Neural progenitor cell (in vitro differentiated cells): ENCODE data around the gene SF3B5.
"Not testable (repeated sequence)": the region's sequence is repeated elsewhere in the genome, so short reads cannot be mapped to it uniquely, and the experiment has no call there.

Source experiments
- CTCF ChIP-seq: fragments of 200-600 bp; sonication (generic); IDR thresholded peaks from 2 replicates; pipeline ENCODE4 v1.5.1; 2017; ENCODE audit warnings: antibody characterized with exemption, mild to moderate bottlenecking
- EZH2 ChIP-seq: fragments of 200-600 bp; sonication (generic); IDR thresholded peaks from 2 replicates; pipeline ENCODE4 v1.6.1; 2017; ENCODE audit warnings: antibody characterized with exemption, mild to moderate bottlenecking, moderate library complexity

GRCh38 chr6:144082412-144082811, 13.0 kb downstream of the SF3B5 start:
- not testable (repeated sequence) for TF ChIP-seq CTCF, EZH2
